Measurements from ENCODE around the gene MAP3K5.

Gene MAP3K5

DNA sequence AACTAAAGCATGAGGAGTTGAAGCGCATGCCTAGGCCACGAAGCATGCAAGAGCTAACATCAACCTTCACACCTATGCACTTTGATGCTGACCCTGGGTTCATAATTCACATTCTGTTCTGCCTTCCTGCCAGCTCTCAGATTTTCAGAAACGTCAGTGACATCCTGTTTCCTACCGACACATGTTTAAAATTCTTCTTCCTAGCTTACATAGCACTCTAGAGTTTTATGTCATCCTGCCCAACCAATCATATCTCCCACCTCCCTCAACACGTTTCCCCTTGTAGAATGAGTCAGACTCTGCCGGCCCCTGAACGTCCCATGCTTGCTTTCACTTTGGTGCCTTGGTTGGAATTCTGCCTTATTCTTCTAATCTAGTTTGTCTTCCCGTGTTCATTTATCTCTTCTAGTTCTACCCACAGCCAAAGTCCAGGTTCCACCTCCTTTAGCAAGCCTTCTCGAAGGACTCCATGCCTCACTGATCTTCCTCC is 144.9 kb downstream of the MAP3K5 start:
- peak; percentile 57 for DNase-seq (ENCODE audit: low read depth in 2 of 2)

DNA sequence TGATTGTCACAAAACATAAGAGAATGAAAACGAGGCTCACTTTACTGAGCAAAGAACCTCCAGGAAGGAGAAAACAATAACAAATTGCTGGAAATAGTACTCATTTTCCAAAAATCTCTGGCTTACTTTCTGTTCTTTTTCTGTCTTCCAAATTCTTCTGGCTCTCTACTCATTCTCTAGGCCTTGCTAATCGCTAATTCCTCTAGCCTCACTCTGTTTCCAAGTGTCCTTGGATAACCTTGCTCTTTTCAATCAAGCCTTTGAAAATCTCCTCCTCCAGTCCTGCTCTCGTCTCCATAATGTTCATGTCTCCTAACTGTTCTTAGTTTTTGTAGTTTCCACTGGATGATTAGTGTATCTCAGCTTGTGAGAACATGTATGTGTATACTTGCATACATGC is 145.9 kb downstream of the MAP3K5 start:
- no peak for DNase-seq (ENCODE audit: low read depth in 2 of 2)

DNA sequence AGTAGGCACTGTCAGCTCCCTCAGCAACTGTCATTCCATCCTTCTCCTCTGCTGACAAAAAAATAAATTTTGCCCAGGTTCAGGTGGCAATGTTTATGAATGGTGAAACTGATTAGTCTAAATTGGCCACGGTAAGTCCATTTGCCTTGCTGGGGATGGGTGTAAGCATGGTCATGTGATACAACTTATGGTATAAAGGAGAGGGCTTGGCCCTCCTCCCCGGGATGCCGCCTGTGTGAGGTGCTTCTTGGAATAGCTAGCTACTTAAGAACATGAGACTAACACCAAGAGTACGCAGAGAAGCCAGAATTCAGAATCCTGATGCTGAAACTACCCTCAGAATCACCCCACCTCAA is 147.7 kb downstream of the MAP3K5 start:
- no peak for DNase-seq (ENCODE audit: low read depth in 2 of 2)

DNA sequence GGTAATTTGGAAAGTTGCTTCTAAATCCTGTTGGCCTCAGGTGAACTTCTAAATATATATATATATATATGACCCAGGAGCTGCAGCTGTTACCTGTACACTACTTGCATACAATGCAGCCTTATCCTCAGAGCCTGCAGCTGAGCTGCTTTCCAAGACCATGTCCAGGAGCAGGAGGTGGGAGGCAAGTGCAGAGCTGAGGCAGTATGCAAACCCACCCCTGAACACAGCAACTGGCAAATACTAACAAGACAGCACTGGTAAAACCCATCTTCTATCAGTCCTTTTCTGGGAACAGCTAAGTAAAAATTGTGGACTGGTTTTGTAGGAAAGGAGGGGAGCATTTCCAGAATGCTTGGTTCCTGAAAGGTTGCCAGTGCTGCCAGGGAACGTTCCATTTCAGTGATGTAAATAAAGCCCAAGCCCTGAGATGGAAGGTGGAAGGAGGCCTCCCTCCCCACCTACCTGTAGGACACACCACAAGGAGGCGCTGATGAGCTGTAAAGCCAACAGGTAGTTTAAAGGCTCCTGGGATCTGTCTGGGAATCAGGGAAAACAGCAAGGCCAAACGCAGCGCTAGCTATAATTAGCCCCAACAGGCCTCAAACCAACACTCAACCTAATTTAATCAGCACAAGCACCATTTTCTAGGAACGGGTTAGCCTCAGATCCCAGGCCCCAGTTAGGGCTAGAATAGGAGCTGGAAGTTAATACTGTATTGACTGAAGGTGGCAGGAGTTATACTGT is 148.3 kb downstream of the MAP3K5 start:
- peak; percentile 60 to 61 for DNase-seq (ENCODE audit: low read depth in 2 of 2)

DNA sequence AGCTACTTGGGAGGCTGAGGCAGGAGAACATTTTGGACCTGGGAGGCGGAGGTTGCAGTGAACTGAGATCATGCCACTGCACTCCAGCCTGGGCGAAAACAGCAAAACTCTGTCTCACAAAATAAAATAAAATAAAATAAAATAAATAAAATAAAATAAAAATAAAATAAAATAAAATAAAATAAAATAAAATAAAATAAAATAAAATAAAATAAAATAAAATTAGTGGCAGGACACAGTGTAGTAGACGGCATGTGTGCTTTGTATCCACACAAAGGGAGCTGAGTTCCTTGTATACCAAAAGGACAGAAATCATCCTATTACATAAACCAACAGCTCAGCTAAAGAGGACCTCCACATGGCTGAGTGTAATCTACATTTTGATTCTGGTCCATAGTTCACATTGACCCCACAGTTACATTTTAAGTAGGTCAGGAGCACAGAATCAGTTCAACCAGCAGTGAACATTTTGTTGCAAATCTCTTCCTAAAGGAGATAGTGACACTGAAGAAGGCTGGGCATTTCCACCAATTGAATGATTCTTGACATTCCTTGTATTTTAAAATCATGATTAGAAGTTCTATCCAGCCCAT is 150.3 kb downstream of the MAP3K5 start:
- DNase-seq (ENCODE audit: low read depth in 2 of 2): no peak

DNA sequence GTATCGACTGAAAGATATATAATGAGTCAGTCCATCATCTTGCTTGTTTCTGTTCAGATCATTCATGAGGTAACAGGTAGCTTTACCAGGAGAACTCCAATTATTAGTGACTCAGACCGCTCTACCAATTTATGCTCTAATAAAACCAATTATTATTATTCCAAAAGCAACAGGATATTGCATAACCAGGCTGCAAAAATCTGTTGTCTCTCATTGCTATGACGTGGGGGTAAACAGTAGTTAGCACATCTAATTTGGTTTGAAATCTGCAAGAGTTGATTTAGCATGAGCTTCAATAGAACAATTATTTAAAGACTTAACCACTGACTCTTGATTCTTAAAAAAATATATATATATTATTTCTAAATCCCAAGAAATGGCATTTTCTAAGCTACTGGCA is 151.1 kb downstream of the MAP3K5 start:
- no peak for DNase-seq (ENCODE audit: low read depth in 2 of 2)

DNA sequence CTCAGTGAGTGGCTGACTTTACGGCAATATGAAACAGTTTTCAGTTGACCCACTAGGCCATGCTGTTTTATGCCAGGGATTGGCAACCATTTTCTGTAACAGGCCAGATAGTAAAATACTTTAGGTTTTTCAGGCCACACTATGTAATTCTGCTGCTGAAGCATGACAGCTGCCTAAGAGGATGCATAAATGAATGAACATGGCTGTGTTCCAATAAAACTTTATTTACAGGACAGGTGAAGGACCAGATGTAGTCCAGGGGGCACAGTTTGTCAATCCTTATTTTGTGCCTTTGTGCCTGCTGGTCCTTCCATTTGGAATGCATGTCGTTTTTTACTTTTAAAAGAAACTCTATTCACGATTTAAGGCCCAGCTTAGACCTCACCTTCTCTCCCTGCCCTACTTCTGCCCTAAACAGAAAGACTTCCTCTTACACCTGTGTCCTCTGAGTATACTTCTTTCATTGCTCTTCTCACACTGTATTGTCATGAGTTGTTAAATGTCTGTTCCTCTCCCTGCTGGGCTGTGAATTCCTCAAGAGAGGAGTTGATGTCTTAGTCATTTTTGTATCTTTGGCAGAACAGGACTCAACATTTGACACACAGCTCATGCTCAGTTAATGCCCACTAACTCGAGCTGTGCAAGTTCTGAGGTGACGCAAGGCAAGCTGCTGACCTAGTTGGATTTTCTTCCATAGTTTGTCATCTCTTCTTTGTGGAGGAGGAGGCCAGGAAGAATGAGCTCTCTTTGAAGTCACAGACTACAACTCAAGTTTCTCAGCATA is 152.0 kb downstream of the MAP3K5 start:
- DNase-seq (ENCODE audit: low read depth in 2 of 2): no peak

DNA sequence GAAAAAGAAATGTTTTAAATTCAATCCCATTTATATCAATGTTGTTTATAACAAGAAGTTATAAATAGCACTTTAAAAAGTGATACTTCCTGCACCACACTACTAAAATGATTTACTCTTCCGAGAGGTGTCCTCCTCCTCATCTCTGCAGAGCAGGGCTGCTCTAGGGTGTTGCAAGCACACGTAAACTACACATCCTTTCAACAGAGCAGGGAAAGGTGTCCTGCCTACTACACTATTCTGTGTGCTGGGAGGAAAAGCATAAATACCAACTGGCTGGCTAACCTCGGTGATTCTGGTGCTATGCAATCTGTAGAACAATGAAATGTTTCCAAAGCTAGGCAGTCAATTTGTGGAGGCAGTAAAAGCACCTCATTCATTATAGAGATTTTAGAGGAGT is 152.6 kb downstream of the MAP3K5 start:
- no peak for DNase-seq (ENCODE audit: low read depth in 2 of 2)

DNA sequence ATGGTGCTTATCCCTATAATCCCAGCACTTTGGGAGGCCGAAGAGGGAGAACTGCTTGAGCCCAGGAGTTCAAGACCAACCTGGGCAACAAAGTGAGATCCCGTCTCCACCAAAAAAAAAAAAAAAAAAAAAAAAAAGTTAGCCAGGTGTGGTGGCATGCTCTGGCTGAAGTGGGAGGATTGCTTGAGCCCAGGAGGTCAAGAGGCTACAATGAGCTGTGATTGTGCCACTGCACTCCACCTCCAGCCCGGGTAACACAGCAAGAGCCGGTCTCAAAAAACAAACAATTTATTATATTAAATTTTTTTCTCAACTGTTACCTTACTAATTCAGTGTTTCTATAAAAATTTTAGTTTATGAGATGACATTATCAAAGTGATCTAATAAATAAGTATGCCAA is 156.7 kb downstream of the MAP3K5 start:
- DNase-seq (ENCODE audit: low read depth in 2 of 2): no peak

DNA sequence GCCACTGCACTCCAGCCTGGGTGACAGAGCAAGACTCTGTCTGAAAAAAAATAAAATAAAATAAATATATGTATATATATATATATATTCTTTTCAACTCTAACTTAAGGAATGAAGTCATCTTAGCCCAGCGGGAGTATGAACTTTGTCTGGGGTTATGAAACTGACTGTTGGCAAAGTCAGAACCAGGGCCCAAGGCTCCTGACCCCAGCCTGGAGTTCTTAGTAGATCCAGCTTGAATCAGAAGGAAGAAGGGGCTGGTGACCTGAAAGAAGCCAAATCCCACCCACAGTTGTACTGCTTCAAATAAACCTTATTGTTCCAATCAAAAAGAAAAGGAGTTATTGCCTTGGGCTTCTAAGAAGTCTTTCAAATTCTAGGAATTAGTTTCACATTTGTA is 158.9 kb downstream of the MAP3K5 start:
- DNase-seq (ENCODE audit: low read depth in 2 of 2): no peak

DNA sequence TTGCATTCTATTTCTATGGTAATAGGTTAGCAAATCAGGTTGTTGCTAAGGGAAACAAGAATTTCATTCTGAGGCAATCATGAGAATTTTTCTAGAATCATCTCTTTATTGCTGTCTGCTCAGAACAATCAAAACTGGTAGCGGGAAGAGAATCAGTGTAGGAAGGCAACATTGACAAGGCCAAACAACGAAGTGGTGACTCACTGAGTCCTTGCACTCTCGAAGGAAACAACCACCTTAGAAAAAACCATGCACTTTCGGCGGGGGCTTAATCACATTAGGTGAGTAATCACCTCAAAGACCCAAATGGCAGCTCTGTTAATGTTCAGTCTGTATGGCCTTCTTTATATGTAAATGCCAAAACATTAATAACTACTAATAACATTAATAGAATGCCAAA is 163.3 kb downstream of the MAP3K5 start:
- no peak for DNase-seq (ENCODE audit: low read depth in 2 of 2)

DNA sequence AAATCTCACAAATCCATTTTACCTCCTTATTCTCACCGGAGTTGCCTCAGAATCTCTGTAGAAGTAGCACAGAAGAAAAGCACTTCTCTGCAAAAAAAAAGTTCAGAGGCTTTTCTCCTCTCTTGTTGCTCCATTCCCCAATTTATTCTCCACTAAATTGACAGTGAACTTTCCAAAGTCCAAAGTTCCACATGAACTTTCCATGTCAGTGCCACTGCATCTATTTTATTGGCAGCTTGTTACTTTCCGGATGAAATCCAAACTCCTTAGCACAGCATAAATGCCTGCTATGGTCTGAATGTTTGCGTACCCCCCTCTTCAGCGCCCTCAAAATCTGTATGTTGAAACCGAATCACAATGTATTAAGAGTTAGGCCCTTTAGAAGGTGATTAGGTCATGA is 165.1 kb downstream of the MAP3K5 start:
- no peak for DNase-seq (ENCODE audit: low read depth in 2 of 2)

DNA sequence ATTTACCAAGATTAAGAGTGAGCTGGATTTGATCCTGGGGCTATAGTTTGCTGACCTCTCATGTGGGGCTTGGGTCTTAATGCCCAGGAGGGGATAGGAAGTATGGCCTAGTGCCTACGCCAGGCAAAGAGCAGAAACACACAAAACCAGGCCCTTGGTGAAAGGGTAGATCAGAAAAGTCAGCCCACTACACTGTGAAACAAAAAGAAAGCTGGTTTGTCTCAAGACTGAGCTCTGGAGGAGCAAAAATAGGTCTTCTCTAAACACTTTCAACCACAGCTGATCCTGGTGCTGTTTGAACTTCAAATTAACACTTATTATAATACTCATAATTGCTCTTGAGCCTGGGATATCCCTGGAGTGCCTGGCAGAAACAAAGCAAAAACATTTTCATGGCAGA is 167.0 kb downstream of the MAP3K5 start:
- DNase-seq (ENCODE audit: low read depth in 2 of 2): no peak

DNA sequence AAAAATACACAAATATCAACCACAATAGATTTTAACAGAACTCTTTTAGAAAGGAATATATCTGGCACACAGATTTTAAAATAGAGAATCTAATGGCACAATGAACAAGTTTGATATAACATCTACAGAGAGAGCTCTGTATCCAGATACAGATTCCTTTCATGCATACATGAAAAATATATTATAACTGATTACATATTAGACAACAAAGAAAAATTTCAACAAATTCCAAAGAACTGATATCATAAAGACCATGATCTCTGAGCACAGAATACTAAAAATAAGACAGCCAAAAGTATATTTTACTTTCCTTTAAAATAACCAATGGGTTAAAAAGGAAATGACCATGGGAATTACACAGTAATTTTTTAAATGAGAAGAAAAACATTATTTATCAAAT is 167.9 kb downstream of the MAP3K5 start:
- DNase-seq (ENCODE audit: low read depth in 2 of 2): no peak

DNA sequence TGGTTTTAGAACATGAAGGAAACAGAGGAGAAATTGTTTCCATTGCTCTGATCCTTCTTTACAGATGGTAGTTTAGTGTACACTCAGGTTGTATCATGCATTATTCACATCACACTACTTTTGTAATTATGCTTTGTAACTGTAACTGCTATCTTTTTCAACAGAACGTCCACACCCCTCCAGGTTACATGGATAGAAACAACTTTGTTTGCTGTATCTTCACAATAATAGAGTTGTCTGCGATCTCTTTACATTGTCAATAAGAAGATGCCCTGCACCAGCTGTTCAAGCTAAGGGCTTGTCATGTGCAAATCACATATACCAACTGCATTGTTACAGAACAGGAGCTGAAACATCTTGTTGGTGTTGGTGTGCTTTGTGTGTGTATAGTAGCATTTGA is 174.2 kb downstream of the MAP3K5 start:
- no peak for DNase-seq (ENCODE audit: low read depth in 2 of 2)

DNA sequence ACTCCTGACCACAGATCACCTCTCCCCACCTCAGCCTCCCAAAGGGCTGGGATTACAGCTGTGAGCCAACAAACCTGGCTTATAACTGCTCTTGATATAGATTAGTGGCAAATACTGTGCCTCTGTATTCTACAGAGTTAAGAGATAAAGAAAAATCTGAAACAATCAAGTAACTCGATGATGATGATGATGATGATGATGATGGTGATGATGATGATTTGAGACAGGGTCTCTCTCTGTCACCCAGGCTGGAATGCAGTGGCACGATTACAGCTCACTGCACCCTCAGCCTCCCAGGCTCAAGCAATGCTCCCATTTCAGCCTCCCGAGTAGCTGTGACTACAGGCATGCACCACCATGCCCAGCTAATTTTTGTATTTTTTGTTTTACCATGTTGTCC is 175.8 kb downstream of the MAP3K5 start:
- no peak for DNase-seq (ENCODE audit: low read depth in 2 of 2)

DNA sequence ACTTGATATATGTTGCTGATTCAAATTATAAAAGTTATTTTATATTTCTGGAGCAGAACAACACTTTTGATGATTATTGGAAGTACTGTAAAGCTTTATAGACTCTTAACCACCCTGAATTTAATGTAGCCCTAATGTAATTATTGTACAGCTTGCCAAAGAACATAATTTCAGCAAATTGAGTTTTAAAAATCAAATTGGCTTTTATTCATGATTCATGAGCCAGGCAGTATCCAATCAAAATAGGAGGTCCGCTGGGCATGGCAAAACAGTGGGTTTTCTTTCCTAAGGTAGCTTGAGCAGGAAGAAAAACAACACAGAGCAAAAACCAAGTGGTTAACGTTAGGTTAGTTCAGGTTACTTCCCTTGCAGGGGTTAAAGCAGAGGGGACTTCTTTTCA is 177.3 kb downstream of the MAP3K5 start:
- DNase-seq (ENCODE audit: low read depth in 2 of 2): no peak

DNA sequence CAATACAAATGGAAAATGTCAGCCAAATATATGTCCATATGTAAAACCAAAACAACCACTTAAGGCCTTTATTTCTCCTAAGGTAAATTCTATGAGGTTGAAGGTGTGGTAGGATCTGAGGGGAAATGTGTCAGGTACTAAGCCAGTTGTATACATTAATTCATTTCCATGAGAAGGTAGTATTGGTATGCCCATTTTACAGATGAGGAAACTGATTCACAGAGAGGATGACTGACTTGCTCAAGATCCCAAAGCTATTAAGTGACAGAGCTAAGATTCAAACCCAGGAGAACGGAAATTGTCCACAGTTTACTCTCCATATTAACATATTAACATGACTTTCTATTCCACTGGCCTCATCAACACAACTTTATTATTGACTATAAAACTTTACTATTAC is 177.9 kb downstream of the MAP3K5 start:
- no peak for DNase-seq (ENCODE audit: low read depth in 2 of 2)

DNA sequence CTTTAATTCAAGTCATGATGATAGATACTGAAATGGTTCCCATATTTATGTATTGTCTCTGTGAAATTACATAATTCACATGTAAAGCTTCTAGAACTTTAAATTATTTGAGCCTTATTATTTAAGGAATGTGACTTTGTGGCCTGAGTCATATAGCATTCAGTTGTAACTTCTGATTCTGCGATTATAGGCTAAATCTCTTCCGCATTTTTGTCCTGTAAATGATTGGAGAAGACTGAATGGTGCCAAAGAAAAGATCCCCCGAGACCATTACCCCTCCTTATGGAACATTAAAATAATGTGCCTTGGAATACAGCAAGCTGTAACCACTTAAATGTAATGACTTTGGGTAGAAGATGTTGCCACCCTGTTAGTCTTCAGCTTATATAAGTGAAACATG is 178.8 kb downstream of the MAP3K5 start:
- DNase-seq (ENCODE audit: low read depth in 2 of 2): peak; percentile 89 to 91

DNA sequence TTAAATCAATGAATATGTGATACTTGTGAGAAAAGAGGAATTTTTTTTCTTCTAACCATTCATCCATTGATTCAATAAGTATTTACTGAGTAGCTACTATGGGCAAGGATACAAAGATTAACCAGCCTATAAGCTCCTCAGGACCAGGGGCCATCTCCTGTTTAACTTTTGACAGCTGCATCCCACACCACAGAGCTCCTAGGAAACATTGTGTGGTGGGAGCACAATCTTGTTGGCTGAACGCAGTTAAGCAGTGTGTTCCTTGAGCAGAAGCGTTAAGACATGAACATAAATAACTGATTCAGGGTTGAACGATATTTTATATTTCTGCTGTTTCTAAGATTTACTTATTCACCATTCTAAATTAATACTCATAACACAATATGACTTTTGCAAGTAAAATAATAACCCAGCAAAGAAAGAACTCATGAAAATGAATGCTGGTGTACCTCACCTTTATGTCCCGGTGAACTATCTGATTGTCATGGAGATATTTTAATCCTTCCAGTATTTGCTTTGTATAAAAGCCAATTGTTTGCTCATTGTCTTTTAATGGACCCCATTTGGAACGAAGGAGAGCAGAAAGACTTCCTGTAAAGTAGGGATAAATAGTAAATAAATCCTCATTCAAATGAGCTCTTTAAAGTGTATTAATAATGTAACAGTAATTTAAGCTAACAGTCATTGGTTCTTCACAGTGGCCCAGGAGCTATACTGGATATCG is 179.4 kb downstream of the MAP3K5 start:
- DNase-seq (ENCODE audit: low read depth in 2 of 2): no peak

DNA sequence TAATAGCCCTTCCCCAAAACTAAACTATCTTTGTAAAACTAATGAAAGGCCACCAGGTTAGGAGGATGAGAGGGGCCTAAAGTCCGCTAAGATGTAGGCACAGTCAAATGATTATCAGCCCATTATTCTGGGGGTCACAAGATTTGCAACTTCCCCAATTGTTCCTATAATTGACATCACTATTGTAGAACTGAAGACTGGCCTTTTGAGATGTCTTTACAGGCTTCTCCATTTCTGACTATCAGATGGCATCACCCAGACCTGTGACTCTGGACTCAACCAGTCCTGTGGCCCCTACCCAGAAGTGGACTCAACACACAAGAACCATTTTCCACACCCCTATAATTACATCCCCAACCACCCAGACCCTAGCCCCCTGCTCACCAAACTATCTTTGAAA is 180.5 kb downstream of the MAP3K5 start:
- DNase-seq (ENCODE audit: low read depth in 2 of 2): no peak

DNA sequence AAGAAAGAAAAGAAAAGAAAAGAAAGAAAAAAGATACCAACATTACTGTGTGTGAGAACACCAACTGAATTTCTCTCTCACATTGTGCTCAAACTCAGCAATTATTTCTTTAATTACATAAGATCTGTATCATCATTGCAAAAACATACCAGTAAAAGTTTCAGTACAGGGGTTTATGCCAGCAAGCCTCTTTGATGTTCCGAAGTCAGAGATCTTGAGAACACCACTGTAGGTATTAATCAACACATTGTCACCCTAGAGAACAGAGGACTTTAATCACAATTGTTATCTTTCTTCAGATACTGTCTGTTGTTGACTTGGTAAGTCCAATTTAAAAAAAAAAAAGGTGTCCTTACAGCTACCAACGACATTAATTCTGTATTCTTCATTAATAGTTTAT is 181.1 kb downstream of the MAP3K5 start:
- DNase-seq (ENCODE audit: low read depth in 2 of 2): no peak

All from fibroblast of skin of left quadriceps (primary cell).